Trophoblast cell (in vitro differentiated cells and primary cell): ENCODE data around the gene SSPN.

Experiments
- DNase-seq, 2 donors: peaks; one replicate each; pipeline ENCODE4 v3.0.0-alpha.2; 2016
- H2AFZ ChIP-seq: 2 replicates; pipeline ENCODE4 v1.6.1; 2013; ENCODE audit warnings: low read length, moderate library complexity, mild to moderate bottlenecking; ENCODE audit not compliant: insufficient read depth, poor library complexity
- H2AK5ac ChIP-seq: 2 replicates; pipeline ENCODE4 v1.6.1; 2013; ENCODE audit warnings: mild to moderate bottlenecking, low read length
- H2BK120ac ChIP-seq: 2 replicates; pipeline ENCODE4 v1.6.1; 2013; ENCODE audit warnings: low read length, mild to moderate bottlenecking, moderate library complexity; ENCODE audit not compliant: insufficient read depth, poor library complexity
- H2BK12ac ChIP-seq: 2 replicates; pipeline ENCODE4 v1.6.1; 2013; ENCODE audit warnings: mild to moderate bottlenecking, low read length, moderate library complexity
- H2BK5ac ChIP-seq: 2 replicates; pipeline ENCODE4 v1.6.1; 2013; ENCODE audit warnings: low read length, low read depth, moderate library complexity, mild to moderate bottlenecking; ENCODE audit not compliant: poor library complexity
- H3K14ac ChIP-seq: 2 replicates; pipeline ENCODE4 v1.6.1; 2013; ENCODE audit warnings: mild to moderate bottlenecking, low read length
- H3K18ac ChIP-seq: 2 replicates; pipeline ENCODE4 v1.6.1; 2013; ENCODE audit warnings: mild to moderate bottlenecking, low read length
- H3K23ac ChIP-seq: 2 replicates; pipeline ENCODE4 v1.6.1; 2013; ENCODE audit warnings: low read length
- H3K27ac ChIP-seq: 2 replicates; pipeline ENCODE4 v1.5.1; 2013; ENCODE audit warnings: low read depth, mild to moderate bottlenecking, inconsistent platforms, low read length, moderate library complexity
- H3K27me3 ChIP-seq: 2 replicates; pipeline ENCODE4 v1.6.1; 2013; ENCODE audit warnings: inconsistent platforms, mild to moderate bottlenecking, low read length, moderate library complexity; ENCODE audit not compliant: insufficient read depth
- H3K36me3 ChIP-seq, 2 experiments: 1 replicate in 1 of 2; 2 replicates in 1 of 2; pipeline ENCODE4 v1.6.1; 2013; ENCODE audit warnings: low read length in 2 of 2, mild to moderate bottlenecking in 2 of 2, moderate library complexity in 1 of 2; ENCODE audit not compliant: insufficient read depth in 2 of 2, control insufficient read depth in 1 of 2
- H3K4ac ChIP-seq: 2 replicates; pipeline ENCODE4 v1.6.1; 2013; ENCODE audit warnings: low read depth, mild to moderate bottlenecking, low read length, moderate library complexity
- H3K4me1 ChIP-seq, 2 experiments: 1 replicate in 1 of 2; 2 replicates in 1 of 2; pipeline ENCODE4 v1.6.1; 2013; ENCODE audit warnings: low read length in 2 of 2, mild to moderate bottlenecking in 2 of 2, moderate library complexity in 1 of 2; ENCODE audit not compliant: insufficient read depth in 2 of 2, control insufficient read depth in 1 of 2
- H3K4me2 ChIP-seq: 2 replicates; pipeline ENCODE4 v1.6.1; 2013; ENCODE audit warnings: inconsistent platforms, mild to moderate bottlenecking, low read length, moderate library complexity
- H3K4me3 ChIP-seq: 2 replicates; pipeline ENCODE4 v1.5.1; 2013; ENCODE audit warnings: mild to moderate bottlenecking, low read depth, low read length, inconsistent platforms
- H3K79me1 ChIP-seq: one replicate; pipeline ENCODE4 v1.6.1; 2013; ENCODE audit warnings: low read length
- H3K79me2 ChIP-seq: 2 replicates; pipeline ENCODE4 v1.6.1; 2013; ENCODE audit warnings: low read length, mild to moderate bottlenecking; ENCODE audit not compliant: control insufficient read depth, insufficient read depth, poor library complexity
- H3K9ac ChIP-seq: 2 replicates; pipeline ENCODE4 v1.6.1; 2013; ENCODE audit warnings: mild to moderate bottlenecking, low read length
- H3K9me3 ChIP-seq: 2 replicates; pipeline ENCODE4 v1.6.1; 2013; ENCODE audit warnings: low read depth, mild to moderate bottlenecking, control low read depth, inconsistent platforms, low read length; ENCODE audit not compliant: insufficient read depth
- H4K12ac ChIP-seq: 2 replicates; pipeline ENCODE4 v1.6.1; 2013; ENCODE audit warnings: low read depth, mild to moderate bottlenecking, low read length, moderate library complexity
- H4K8ac ChIP-seq: 2 replicates; pipeline ENCODE4 v1.6.1; 2013; ENCODE audit warnings: low read depth, mild to moderate bottlenecking, low read length, moderate library complexity
- H4K91ac ChIP-seq: one replicate; pipeline ENCODE4 v1.6.1; 2013; ENCODE audit warnings: low read depth, mild to moderate bottlenecking, low read length, moderate library complexity
- WGBS: extraction: QIAGEN DNeasy Blood & Tissue Kit; methylation state at CpG from one replicate; pipeline ENCODE4 v1.1.7; 2013; ENCODE audit warnings: missing lambda C conversion rate; ENCODE audit not compliant: insufficient read length, insufficient coverage; ENCODE audit errors: extremely low coverage; 5-methylcytosine and 5-hydroxymethylcytosine counted together

The SSPN gene

DNA sequence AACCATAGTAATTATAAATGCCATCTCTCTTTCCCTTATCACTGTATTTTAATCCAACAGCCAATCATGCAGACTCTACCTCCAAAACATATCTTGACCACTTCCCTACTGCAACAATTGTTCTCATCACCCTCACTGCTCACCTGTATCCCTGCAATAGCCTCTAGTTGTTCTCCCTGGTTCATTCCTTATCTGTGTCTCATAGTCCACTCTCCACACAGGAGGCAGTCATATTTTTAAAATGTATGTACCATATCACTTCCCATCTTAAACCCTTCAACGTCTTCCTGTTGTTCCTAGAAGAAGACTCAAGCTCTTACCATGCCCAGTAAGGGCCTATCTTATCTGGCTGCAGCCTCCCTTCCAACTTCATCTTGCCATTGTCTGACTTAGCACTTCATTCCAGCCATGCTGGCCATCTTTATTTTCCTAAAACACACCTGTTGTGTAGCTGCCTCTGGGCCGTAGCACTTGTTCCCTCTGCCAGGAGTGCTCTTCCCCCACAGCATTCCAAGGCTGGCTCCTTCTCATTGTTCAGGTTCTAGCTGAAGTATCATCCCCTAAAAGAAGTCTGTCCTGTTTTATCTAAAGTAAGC is 42.8 kb upstream of the SSPN start:
- no peak overlapping the region for H3K23ac ChIP-seq
- no peak overlapping the region for H3K9ac ChIP-seq
- no CpG with 5 or more reads among the region's 2 CpGs for WGBS
- H3K18ac ChIP-seq = no peak overlapping the region
- H2BK120ac ChIP-seq = no peak overlapping the region
- no peak overlapping the region for H3K14ac ChIP-seq
- no peak overlapping the region for H4K91ac ChIP-seq
- no peaks in the 10 kb centered on the region for H3K79me2 ChIP-seq
- no peak overlapping the region for H2AFZ ChIP-seq
- no peak overlapping the region for H2AK5ac ChIP-seq
- H3K4me3 ChIP-seq = no peak overlapping the region
- H3K27me3 ChIP-seq = no peaks in the 10 kb centered on the region
- peak; percentile 37 to 78 for DNase-seq
- H4K12ac ChIP-seq = no peak overlapping the region
- no peak overlapping the region for H3K4ac ChIP-seq
- no peaks in the 10 kb centered on the region for H3K79me1 ChIP-seq
- H3K27ac ChIP-seq = no peak overlapping the region
- no peaks in the 10 kb centered on the region for H3K36me3 ChIP-seq
- H2BK12ac ChIP-seq = no peak overlapping the region
- no peak overlapping the region for H3K4me2 ChIP-seq
- H4K8ac ChIP-seq = no peak overlapping the region
- no peak overlapping the region for H2BK5ac ChIP-seq
- H3K9me3 ChIP-seq = peaks cover 1% of the 10 kb centered on the region
- peaks cover 7 to 10% of the 10 kb centered on the region in 2 experiments for H3K4me1 ChIP-seq

DNA sequence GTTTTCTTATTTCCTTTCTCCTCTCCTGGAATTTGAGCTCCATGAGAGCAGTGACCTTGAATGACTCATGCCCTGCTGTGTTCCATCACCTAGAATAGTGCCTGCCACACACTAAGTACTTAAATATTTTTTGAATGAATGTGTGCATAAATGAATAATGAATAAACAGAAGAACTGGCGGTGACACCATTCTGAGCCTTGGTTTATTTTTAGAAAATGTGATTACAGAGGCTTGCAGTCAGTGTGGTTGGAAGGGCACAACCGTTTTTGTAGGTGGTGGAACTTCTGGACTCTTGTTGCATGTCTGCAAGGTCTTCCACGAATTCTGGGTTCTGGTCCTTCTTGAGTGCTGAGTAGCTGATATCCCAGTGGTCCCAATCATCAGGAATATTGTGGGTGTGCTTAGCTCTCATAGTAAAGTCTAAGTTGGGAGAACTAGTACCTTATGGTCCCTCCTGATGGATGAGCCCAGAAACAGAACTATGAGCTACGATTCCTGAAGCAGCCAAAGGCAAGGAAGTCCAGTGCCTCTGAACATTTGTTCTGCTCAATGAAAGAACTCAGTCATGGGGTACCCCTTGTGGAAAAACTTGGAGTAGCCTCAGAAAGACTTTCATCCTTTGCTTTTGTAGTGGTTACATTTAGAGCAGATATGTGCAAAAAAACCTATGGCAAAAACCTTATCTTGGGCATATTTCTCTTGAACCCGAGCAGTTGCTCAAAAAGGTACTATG is 41.8 kb upstream of the SSPN start:
- H3K4ac ChIP-seq = no peak overlapping the region
- no peaks in the 10 kb centered on the region for H3K79me1 ChIP-seq
- no peak overlapping the region for H2BK5ac ChIP-seq
- no peak overlapping the region for H2AK5ac ChIP-seq
- no peak overlapping the region for H3K23ac ChIP-seq
- no peaks in the 10 kb centered on the region for H3K36me3 ChIP-seq
- H3K9ac ChIP-seq = no peak overlapping the region
- H3K79me2 ChIP-seq = no peaks in the 10 kb centered on the region
- no peak overlapping the region for H3K18ac ChIP-seq
- no peak overlapping the region for H2AFZ ChIP-seq
- no peak overlapping the region for H2BK120ac ChIP-seq
- peaks cover 7 to 12% of the 10 kb centered on the region in 2 experiments for H3K4me1 ChIP-seq
- no peak overlapping the region for H4K8ac ChIP-seq
- H3K9me3 ChIP-seq = no peaks in the 10 kb centered on the region
- H3K4me3 ChIP-seq = no peak overlapping the region
- no peak overlapping the region for H3K14ac ChIP-seq
- peak overlapping the region; percentile 40 for H3K4me2 ChIP-seq
- peak overlapping the region; percentile 34 for H3K27ac ChIP-seq
- H2BK12ac ChIP-seq = peak overlapping the region; percentile 74
- peak; percentile 70 to 84 for DNase-seq
- no peak overlapping the region for H4K12ac ChIP-seq
- no peaks in the 10 kb centered on the region for H3K27me3 ChIP-seq
- WGBS = no CpG with 5 or more reads among the region's 5 CpGs
- H4K91ac ChIP-seq = no peak overlapping the region

DNA sequence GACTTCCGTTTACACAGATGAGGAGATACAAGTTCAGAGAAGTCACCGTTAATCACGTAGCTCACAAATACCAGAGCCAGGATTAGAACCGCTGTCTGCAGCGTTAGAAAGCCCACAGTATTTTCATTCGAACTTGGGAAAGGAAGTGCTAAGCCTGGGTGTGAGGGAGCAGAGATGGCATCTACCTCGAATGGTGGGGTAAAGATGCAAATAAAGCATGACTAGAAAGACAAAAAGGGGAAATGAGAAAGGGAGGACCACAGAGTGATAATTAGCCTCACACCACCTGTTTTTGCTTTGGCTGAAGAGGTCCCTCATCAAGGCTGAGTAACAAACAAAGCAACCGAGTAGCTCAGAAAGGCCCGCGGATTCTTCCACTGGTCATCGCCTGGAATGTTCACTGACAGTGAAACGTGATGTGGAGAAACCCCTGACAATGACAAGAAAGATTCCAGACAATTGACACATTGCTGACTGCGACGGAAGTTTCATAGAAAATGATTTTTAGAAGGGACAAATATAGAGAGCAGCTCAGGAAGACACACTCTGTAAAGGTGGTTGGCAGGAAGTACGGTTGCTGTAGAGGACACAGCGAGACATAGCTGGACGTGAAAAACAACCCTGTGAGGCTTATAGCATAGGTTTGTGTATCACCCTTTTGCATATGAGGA is 39.0 kb upstream of the SSPN start:
- Histone ChIP-seq H4K12ac (no peak overlapping the region), H3K18ac (no peak overlapping the region)
- no CpG with 5 or more reads among the region's 17 CpGs for WGBS

DNA sequence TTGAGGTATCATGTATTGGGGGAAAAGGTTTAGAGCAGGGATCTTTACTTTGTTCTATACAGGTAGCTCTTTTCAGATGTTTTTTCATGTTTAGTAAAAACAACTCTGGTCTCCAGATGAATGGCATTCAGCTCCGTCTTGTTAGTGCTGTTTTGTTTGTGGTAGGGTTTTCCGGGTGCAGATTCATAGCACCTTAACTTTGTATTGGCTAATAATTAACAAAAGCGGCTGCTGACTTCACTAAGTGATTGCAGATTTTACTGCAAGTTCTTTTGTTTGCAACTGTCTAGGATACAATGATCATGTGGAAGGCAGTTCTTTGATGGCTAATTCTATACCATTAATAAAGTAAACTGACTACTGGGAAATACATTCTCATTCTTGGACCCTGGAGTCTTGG is 38.4 kb upstream of the SSPN start:
- H2AK5ac ChIP-seq = no peak overlapping the region
- no peaks in the 10 kb centered on the region for H3K27me3 ChIP-seq
- no peaks in the 10 kb centered on the region for H3K79me2 ChIP-seq
- WGBS = no CpG with 5 or more reads among the region's 3 CpGs
- H4K12ac ChIP-seq = no peak overlapping the region
- H3K79me1 ChIP-seq = no peaks in the 10 kb centered on the region
- DNase-seq = no peak
- H3K9ac ChIP-seq = no peak overlapping the region
- H3K4me3 ChIP-seq = no peak overlapping the region
- H2BK5ac ChIP-seq = no peak overlapping the region
- no peak overlapping the region for H4K91ac ChIP-seq
- no peaks in the 10 kb centered on the region for H3K9me3 ChIP-seq
- no peak overlapping the region for H3K4me2 ChIP-seq
- no peak overlapping the region for H3K27ac ChIP-seq
- peaks cover 7 to 12% of the 10 kb centered on the region in 2 experiments for H3K4me1 ChIP-seq
- H3K23ac ChIP-seq = no peak overlapping the region
- H2BK120ac ChIP-seq = no peak overlapping the region
- no peak overlapping the region for H3K18ac ChIP-seq
- H3K14ac ChIP-seq = no peak overlapping the region
- no peak overlapping the region for H3K4ac ChIP-seq
- H2AFZ ChIP-seq = no peak overlapping the region
- H4K8ac ChIP-seq = no peak overlapping the region
- no peak overlapping the region for H2BK12ac ChIP-seq
- no peaks in the 10 kb centered on the region for H3K36me3 ChIP-seq

More for the DNA sequence above, 39.0 kb upstream of the SSPN start:
- no peak overlapping the region for H3K4ac ChIP-seq
- H3K9me3 ChIP-seq = no peaks in the 10 kb centered on the region
- H4K8ac ChIP-seq = no peak overlapping the region
- H3K4me2 ChIP-seq = no peak overlapping the region
- no peaks in the 10 kb centered on the region for H3K79me2 ChIP-seq
- no peaks in the 10 kb centered on the region for H3K27me3 ChIP-seq
- no peaks in the 10 kb centered on the region for H3K79me1 ChIP-seq
- no peak overlapping the region for H2AFZ ChIP-seq
- no peak overlapping the region for H2BK5ac ChIP-seq
- H3K27ac ChIP-seq = no peak overlapping the region
- no peak overlapping the region for H3K9ac ChIP-seq
- no peaks in the 10 kb centered on the region for H3K36me3 ChIP-seq
- H3K4me3 ChIP-seq = no peak overlapping the region
- H3K14ac ChIP-seq = no peak overlapping the region
- H3K4me1 ChIP-seq = peaks cover 7 to 12% of the 10 kb centered on the region in 2 experiments
- H2BK120ac ChIP-seq = no peak overlapping the region
- DNase-seq = peak; percentile 86 to 93
- no peak overlapping the region for H3K23ac ChIP-seq
- no peak overlapping the region for H4K91ac ChIP-seq
- H2BK12ac ChIP-seq = no peak overlapping the region
- H2AK5ac ChIP-seq = no peak overlapping the region
